Ectodermal cell (in vitro differentiated cells): ENCODE results near the gene PLEKHD1.
"Not testable (repeated sequence)": the region's sequence is repeated elsewhere in the genome, so short reads cannot be mapped to it uniquely, and the experiment has no call there.

Experiments
- H3K27ac ChIP-seq: 2 replicates; pipeline ENCODE4 v1.7.0; 2013; ENCODE audit warnings: mild to moderate bottlenecking, low read depth, low read length; ENCODE audit not compliant: insufficient read depth, poor library complexity, severe bottlenecking
- H3K27me3 ChIP-seq: 2 replicates; pipeline ENCODE4 v1.7.0; 2013; ENCODE audit warnings: mild to moderate bottlenecking, low read length; ENCODE audit not compliant: insufficient read depth, control insufficient read depth, poor library complexity, severe bottlenecking
- H3K36me3 ChIP-seq: one replicate; pipeline ENCODE4 v1.7.0; 2013; ENCODE audit warnings: low read length; ENCODE audit not compliant: control insufficient read depth, insufficient read depth
- H3K4me1 ChIP-seq: one replicate; pipeline ENCODE4 v1.7.0; 2013; ENCODE audit warnings: low read length; ENCODE audit not compliant: control insufficient read depth, insufficient read depth
- H3K4me3 ChIP-seq: 2 replicates; pipeline ENCODE4 v1.7.0; 2013; ENCODE audit warnings: low read depth, low read length, control low read depth; ENCODE audit not compliant: insufficient read depth
- H3K9me3 ChIP-seq: 2 replicates; pipeline ENCODE4 v1.7.0; 2013; ENCODE audit warnings: mild to moderate bottlenecking, low read length, moderate library complexity; ENCODE audit not compliant: control insufficient read depth
- WGBS, 2 experiments: methylation state at CpG; one replicate each; pipeline ENCODE4 v1.1.7; 2013; ENCODE audit warnings: missing lambda C conversion rate in 2 of 2; 5-methylcytosine and 5-hydroxymethylcytosine counted together

PLEKHD1 gene

DNA sequence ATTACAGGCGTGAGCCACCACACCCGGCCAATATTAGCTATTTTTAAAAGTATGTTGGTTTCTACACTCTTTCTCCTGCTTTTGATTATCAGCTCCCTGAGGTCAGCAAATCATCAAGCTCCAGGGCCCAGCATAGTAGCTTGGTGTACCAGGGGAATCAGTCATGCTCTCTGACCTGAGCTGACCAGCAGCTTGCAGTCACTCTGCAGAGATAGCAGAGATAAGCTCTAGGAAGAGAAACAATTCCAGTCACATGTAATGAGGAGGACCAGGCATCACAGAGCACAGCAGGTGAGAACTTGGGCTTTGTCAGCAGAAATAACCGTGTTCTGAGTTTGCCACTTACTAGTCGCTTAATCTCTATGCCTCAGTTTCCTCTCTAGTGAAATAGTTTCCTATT lies 8.5 kb downstream of the PLEKHD1 start:
- no peaks in the 10 kb centered on the region for H3K4me1 ChIP-seq
- no peak overlapping the region for H3K27ac ChIP-seq
- H3K4me3 ChIP-seq: no peak overlapping the region
- 82 to 84% methylated on average over 4 of the region's 4 CpGs for WGBS, 2 experiments
- no peaks in the 10 kb centered on the region for H3K9me3 ChIP-seq
- H3K27me3 ChIP-seq: peaks cover 8% of the 10 kb centered on the region
- H3K36me3 ChIP-seq: no peaks in the 10 kb centered on the region

GRCh38 chr14:69493791-69494190 lies 9.3 kb downstream of the PLEKHD1 start:
- no peak overlapping the region for H3K27ac ChIP-seq
- H3K9me3 ChIP-seq: no peaks in the 10 kb centered on the region
- 90 to 96% methylated on average over 3 of the region's 3 CpGs for WGBS, 2 experiments

DNA sequence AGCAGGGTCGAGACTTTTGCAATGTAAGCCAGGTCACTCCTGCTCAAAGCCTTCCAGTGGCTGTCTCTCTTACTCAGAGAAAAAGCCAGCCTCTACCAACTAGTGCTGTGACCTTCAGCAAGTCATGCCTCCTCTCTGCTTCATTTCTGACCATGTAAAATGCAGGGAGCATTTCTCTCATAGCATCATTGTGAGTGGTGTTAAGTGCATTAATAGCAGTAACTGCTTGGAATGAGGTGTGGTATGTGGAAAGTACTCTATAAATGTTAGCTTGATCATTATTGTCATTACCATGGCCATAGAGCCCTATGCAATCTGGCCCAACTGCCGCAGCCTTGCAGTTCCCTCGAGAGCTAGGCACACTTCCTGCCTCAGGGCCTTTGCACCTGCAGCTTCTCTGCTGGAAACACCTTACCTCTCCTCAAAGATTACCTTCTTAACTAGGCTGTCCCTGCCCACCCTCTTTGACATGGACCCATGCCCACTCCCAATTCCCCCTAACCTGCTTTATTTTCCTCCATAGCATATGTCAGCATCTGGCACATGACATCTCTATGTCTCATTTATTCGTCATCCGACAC lies 10.9 kb downstream of the PLEKHD1 start:
- Histone ChIP-seq H3K4me1 (no peaks in the 10 kb centered on the region), H3K27ac (no peak overlapping the region), H3K27me3 (no peaks in the 10 kb centered on the region), H3K9me3 (no peaks in the 10 kb centered on the region), H3K36me3 (no peaks in the 10 kb centered on the region), H3K4me3 (no peak overlapping the region)
- 92 to 96% methylated on average over 5 of the region's 5 CpGs for WGBS, 2 experiments

More at GRCh38 chr14:69493791-69494190, 9.3 kb downstream of the PLEKHD1 start:
- H3K36me3 ChIP-seq: no peaks in the 10 kb centered on the region
- H3K4me3 ChIP-seq: no peak overlapping the region
- H3K4me1 ChIP-seq: no peaks in the 10 kb centered on the region
- H3K27me3 ChIP-seq: peaks cover 2% of the 10 kb centered on the region

DNA sequence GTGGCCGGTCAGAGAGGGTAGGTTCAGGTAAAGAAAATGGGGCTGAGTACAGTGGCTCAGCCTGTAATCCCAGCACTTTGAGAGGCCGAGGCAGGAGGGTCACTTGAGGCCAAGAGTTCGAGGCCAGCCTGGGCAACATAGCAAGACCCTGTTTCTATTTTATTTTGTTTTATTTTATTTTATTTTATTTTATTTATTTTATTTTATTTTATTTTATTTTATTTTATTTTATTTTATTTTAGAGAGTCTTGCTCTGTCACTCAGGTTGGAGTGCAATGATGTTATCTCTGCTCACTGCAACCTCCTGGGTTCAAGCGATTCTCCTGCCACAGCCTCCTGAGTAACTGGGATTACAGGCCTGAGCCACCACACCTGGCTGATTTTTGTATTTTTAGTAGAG lies 13.3 kb downstream of the PLEKHD1 start:
- not testable (repeated sequence) for H3K4me1 ChIP-seq, H3K27ac ChIP-seq, H3K36me3 ChIP-seq, H3K4me3 ChIP-seq, H3K9me3 ChIP-seq, H3K27me3 ChIP-seq
- 93% methylated on average over 3 to 4 of the region's 4 CpGs for WGBS, 2 experiments

DNA sequence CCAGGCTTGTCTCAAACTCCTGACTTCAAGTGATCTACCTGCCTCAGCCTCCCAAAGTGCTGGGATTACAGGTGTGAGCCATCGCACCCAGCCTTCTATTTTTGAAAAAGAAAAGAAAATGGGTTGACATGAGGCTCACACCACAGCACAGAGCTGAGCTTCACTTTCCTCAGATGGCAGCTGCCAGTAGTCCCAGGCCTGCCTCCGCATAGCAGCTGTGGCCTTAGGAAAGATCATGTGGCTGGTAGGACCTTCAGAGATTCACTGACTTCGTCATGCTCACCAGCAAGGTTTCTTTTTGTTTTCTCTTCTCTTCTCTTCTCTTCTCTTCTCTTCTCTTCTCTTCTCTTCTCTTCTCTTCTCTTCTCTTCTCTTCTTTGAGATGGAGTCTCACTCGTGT lies 13.8 kb downstream of the PLEKHD1 start:
- peaks cover 10% of the 10 kb centered on the region for H3K27me3 ChIP-seq
- not testable (repeated sequence) for H3K9me3 ChIP-seq, H3K36me3 ChIP-seq, H3K4me1 ChIP-seq, H3K27ac ChIP-seq, H3K4me3 ChIP-seq
- 93 to 95% methylated on average over 4 of the region's 4 CpGs for WGBS, 2 experiments

GRCh38 chr14:69499436-69499835 lies 14.9 kb downstream of the PLEKHD1 start:
- no peaks in the 10 kb centered on the region for H3K9me3 ChIP-seq
- whole genome bisulfite sequencing, 2 experiments: 91 to 97% methylated on average over 5 of the region's 5 CpGs

GRCh38 chr14:69500096-69500495 lies 15.6 kb downstream of the PLEKHD1 start:
- no peaks in the 10 kb centered on the region for H3K9me3 ChIP-seq
- no peaks in the 10 kb centered on the region for H3K4me1 ChIP-seq
- H3K27me3 ChIP-seq: peaks cover 10% of the 10 kb centered on the region
- H3K36me3 ChIP-seq: no peaks in the 10 kb centered on the region
- 85% methylated on average over 5 of the region's 5 CpGs for WGBS, 2 experiments
- H3K4me3 ChIP-seq: no peak overlapping the region
- H3K27ac ChIP-seq: no peak overlapping the region

More at GRCh38 chr14:69499436-69499835, 14.9 kb downstream of the PLEKHD1 start:
- no peak overlapping the region for H3K27ac ChIP-seq
- peaks cover 10% of the 10 kb centered on the region for H3K27me3 ChIP-seq
- no peaks in the 10 kb centered on the region for H3K4me1 ChIP-seq
- H3K36me3 ChIP-seq: no peaks in the 10 kb centered on the region
- H3K4me3 ChIP-seq: no peak overlapping the region

DNA sequence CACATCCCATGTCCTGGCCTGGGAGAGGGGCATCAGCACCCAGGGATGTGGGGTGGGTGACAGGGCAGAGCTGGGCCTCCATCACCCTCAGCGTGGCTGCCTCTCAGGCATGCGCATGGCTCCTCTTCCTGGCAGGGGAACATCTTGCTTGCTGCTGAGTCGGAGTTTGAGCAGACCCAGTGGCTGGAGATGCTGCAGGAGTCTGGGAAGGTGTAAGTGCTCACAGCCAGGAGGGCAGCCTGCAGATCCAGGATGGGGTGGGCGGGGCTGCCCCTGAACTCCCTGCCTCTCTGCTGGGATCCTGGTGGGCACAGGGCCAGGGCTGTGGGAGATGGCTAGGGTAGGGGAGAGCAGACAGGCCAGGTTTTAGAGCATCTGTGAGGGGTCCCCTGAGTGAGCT lies 16.2 kb downstream of the PLEKHD1 start:
- Histone ChIP-seq H3K27me3 (peaks cover 10% of the 10 kb centered on the region), H3K27ac (no peak overlapping the region), H3K4me1 (no peaks in the 10 kb centered on the region), H3K4me3 (no peak overlapping the region), H3K36me3 (no peaks in the 10 kb centered on the region), H3K9me3 (no peaks in the 10 kb centered on the region)
- 85 to 89% methylated on average over 4 of the region's 4 CpGs for WGBS, 2 experiments

GRCh38 chr14:69501423-69501838 lies 16.9 kb downstream of the PLEKHD1 start:
- Histone ChIP-seq H3K4me1 (no peaks in the 10 kb centered on the region), H3K36me3 (no peaks in the 10 kb centered on the region), H3K9me3 (no peaks in the 10 kb centered on the region), H3K27ac (no peak overlapping the region), H3K27me3 (peaks cover 10% of the 10 kb centered on the region), H3K4me3 (no peak overlapping the region)
- 57 to 69% methylated on average over 4 of the region's 4 CpGs for WGBS, 2 experiments

DNA sequence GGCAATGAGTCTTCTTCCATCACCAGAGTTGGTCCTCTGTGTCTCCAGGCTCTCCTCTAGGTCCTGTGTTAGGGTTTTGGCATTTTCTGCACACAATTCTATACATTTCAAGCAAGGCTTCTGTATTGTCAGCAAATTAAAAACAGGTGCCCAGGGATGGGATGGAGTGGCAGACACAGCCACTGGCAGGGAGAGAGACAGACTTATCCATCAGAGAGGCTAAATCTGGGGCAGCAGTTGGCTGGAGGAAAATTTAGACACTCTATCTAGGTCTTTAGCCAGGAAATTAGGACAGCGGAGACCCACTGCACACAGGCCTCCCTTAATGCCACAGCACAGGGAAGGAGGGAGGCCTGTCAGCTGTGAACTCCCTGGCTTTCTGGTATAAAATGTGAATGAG lies 20.2 kb downstream of the PLEKHD1 start:
- Histone ChIP-seq H3K36me3 (no peaks in the 10 kb centered on the region), H3K4me3 (no peak overlapping the region), H3K27ac (no peak overlapping the region), H3K9me3 (no peaks in the 10 kb centered on the region), H3K4me1 (no peaks in the 10 kb centered on the region), H3K27me3 (peaks cover 10% of the 10 kb centered on the region)
- 93 to 100% methylated on average over 1 of the region's 1 CpG for WGBS, 2 experiments
